ENCODE results near the gene LRRC75A. TPM values are rescaled to one million over a fixed set of nuclear protein-coding genes. Genes with fewer than 3 reads are reported as not detected.

Gene LRRC75A
- total RNA-seq, 2 experiments from 2014 or later = 1.8 to 2.3 TPM

GRCh38 chr17:16488186-16488967 lies 3.6 kb downstream of the LRRC75A start:
- peaks cover 3% of the 10 kb centered on the region for H3K27me3 Mint-ChIP-seq
- ChIA-PET POLR2A (interaction anchor here (1.0 to 1.2 kb wide), 2 partner anchors 45 to 49 kb away, joined by 3 to 5 read pairs; no protein-coding TSS in a partner anchor), CTCF (interaction anchor here (1.0 to 2.7 kb wide), 4 partner anchors 18 to 35 kb away, joined by 3 to 10 read pairs (median 3); no protein-coding TSS in a partner anchor)
- intact Hi-C loops (cut with micrococcal nuclease) = no loop called here
- H3K4me1 Mint-ChIP-seq (ENCODE audit: low read depth) = peaks cover 13% of the 10 kb centered on the region
- no peak for DNase-seq
- no peak overlapping the region for H3K4me3 Mint-ChIP-seq
- H3K27ac Mint-ChIP-seq = no peak overlapping the region
- no peaks in the 10 kb centered on the region for H3K36me3 Mint-ChIP-seq (ENCODE audit: low read depth)
- no peaks in the 10 kb centered on the region for H3K9me3 Mint-ChIP-seq
- TF ChIP-seq CTCF (IDR thresholded peaks at IDR 0.05) = no peak
- no peak for ATAC-seq

GRCh38 chr17:16486373-16487250 lies 5.4 kb downstream of the LRRC75A start:
- ATAC-seq (no peak), DNase-seq (no peak)
- ChIA-PET POLR2A (interaction anchor here (0.6 to 1.2 kb wide), 3 partner anchors 26 to 48 kb away, joined by 3 read pairs; no protein-coding TSS in a partner anchor), CTCF (no interaction called here)
- H3K9me3 Mint-ChIP-seq = no peaks in the 10 kb centered on the region
- H3K27me3 Mint-ChIP-seq = no peaks in the 10 kb centered on the region
- no peaks in the 10 kb centered on the region for H3K36me3 Mint-ChIP-seq (ENCODE audit: low read depth)
- H3K4me3 Mint-ChIP-seq = no peak overlapping the region
- no peak for TF ChIP-seq CTCF (IDR thresholded peaks at IDR 0.05)
- intact Hi-C loops (cut with micrococcal nuclease) = no loop called here
- H3K4me1 Mint-ChIP-seq (ENCODE audit: low read depth) = peaks cover 12% of the 10 kb centered on the region
- H3K27ac Mint-ChIP-seq = no peak overlapping the region

GRCh38 chr17:16484445-16485175 lies 7.4 kb downstream of the LRRC75A start:
- no peak for ATAC-seq
- ChIA-PET POLR2A (no interaction called here), CTCF (no interaction called here)
- H3K27me3 Mint-ChIP-seq = no peaks in the 10 kb centered on the region
- TF ChIP-seq CTCF (IDR thresholded peaks at IDR 0.05) = no peak
- H3K27ac Mint-ChIP-seq = no peak overlapping the region
- H3K4me1 Mint-ChIP-seq (ENCODE audit: low read depth) = no peaks in the 10 kb centered on the region
- H3K36me3 Mint-ChIP-seq (ENCODE audit: low read depth) = no peaks in the 10 kb centered on the region
- intact Hi-C loops (cut with micrococcal nuclease) = no loop called here
- H3K9me3 Mint-ChIP-seq = no peaks in the 10 kb centered on the region
- no peak for DNase-seq
- H3K4me3 Mint-ChIP-seq = no peak overlapping the region

GRCh38 chr17:16483021-16483645 lies 8.9 kb downstream of the LRRC75A start:
- H3K4me1 Mint-ChIP-seq (ENCODE audit: low read depth) = no peaks in the 10 kb centered on the region

More at GRCh38 chr17:16483021-16483645, 8.9 kb downstream of the LRRC75A start:
- ATAC-seq (no peak), DNase-seq (no peak)
- no peak overlapping the region for H3K27ac Mint-ChIP-seq
- no peaks in the 10 kb centered on the region for H3K9me3 Mint-ChIP-seq
- intact Hi-C loops (cut with micrococcal nuclease) = no loop called here
- no peak for TF ChIP-seq CTCF (IDR thresholded peaks at IDR 0.05)
- CTCF ChIA-PET = no interaction called here
- H3K36me3 Mint-ChIP-seq (ENCODE audit: low read depth) = no peaks in the 10 kb centered on the region
- H3K27me3 Mint-ChIP-seq = no peaks in the 10 kb centered on the region
- H3K4me3 Mint-ChIP-seq = no peak overlapping the region
- POLR2A ChIA-PET = interaction anchor here (0.6 kb wide), 1 partner anchor 114 kb away, joined by 3 read pairs; no protein-coding TSS in a partner anchor

Data from activated CD8-positive, alpha-beta T cell treated with anti-CD3 and anti-CD28 coated beads for 36 hours (primary cell).